ENCODE measurements around the gene PTGDR.
A peak's percentile ranks its signal among the peaks of the same experiment; 100 is the strongest.

The PTGDR gene

DNA sequence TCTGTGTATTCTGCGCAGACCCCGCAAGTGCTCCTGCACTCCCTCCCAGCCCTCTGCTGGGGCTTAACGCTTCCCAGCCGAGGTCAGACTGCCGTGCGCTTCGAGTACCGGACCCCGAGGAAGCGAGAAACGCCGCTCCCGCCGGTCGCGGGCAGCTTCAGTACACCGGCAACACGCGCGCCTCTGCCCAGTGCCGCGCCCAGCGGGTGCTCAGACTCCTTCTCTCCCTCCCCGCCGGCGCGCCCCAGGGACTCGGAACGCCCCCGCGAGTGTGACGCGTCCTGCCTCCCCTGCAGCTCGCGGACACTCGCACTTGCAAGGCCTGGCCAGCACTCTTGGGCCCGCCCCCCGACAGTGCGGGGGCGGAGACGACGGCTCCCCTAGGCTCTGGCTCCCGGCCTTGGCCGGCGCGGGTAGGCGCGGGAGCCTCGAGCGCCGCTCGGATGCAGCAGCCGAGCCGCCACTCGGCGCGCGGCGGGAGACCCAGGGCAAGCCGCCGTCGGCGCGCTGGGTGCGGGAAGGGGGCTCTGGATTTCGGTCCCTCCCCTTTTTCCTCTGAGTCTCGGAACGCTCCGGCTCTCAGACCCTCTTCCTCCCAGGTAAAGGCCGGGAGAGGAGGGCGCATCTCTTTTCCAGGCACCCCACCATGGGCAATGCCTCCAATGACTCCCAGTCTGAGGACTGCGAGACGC is 46.6 kb downstream of the PTGDR start, which contains the start of gene PTGER2:
PTGER2 (plus strand) TSS at position 410 of the 692 bp plus-strand sequence; CDS start at position 647, 237 bp downstream.
- peak; percentile 86 for DNase-seq

DNA sequence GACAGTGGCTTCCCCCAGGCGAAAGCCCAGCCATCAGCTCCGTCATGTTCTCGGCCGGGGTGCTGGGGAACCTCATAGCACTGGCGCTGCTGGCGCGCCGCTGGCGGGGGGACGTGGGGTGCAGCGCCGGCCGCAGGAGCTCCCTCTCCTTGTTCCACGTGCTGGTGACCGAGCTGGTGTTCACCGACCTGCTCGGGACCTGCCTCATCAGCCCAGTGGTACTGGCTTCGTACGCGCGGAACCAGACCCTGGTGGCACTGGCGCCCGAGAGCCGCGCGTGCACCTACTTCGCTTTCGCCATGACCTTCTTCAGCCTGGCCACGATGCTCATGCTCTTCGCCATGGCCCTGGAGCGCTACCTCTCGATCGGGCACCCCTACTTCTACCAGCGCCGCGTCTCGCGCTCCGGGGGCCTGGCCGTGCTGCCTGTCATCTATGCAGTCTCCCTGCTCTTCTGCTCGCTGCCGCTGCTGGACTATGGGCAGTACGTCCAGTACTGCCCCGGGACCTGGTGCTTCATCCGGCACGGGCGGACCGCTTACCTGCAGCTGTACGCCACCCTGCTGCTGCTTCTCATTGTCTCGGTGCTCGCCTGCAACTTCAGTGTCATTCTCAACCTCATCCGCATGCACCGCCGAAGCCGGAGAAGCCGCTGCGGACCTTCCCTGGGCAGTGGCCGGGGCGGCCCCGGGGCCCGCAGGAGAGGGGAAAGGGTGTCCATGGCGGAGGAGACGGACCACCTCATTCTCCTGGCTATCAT is 47.3 kb downstream of the PTGDR start:
- peak; percentile 50 for DNase-seq

DNA sequence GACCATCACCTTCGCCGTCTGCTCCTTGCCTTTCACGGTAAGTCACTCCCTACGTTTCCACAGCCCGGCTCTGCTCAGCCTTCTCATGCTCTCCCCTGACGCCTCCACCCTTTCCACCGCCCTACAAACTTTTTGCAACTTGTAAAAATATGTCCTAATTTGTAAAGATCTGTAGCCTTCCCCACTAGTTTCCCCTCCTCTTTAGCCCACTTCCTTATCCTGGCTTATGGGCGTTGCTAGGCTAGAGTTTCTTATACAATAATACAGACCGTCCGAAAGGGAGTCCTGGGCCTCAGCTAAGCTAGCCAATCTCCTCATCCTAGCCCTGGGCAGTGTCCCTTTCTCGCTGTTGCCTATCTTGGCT is 47.8 kb downstream of the PTGDR start:
- DNase-seq = peak; percentile 69

DNA sequence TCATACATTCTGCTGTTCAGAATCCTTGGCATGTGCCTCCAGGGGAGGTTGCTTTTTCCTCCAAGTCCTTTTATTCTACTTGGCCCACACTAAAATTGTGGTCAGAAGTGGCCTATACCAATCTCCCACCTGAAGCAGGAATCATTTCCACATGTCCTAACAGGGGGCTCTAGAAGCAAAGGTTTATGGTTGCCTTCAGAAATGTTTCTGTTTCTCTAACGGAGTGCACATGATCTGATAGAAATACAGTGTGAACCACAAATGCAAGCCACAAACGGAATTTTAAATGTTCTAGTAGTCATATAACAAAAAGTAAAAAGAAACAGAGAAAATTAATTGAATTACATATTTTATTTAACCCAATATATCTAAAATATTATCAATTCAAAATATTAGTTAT is 50.6 kb downstream of the PTGDR start:
- DNase-seq = peak; percentile 54

GRCh38 chr14:52318826-52319645 is 51.5 kb downstream of the PTGDR start:
- peak; percentile 61 for DNase-seq

GRCh38 chr14:52319919-52320318 is 52.4 kb downstream of the PTGDR start:
- DNase-seq = no peak

DNA sequence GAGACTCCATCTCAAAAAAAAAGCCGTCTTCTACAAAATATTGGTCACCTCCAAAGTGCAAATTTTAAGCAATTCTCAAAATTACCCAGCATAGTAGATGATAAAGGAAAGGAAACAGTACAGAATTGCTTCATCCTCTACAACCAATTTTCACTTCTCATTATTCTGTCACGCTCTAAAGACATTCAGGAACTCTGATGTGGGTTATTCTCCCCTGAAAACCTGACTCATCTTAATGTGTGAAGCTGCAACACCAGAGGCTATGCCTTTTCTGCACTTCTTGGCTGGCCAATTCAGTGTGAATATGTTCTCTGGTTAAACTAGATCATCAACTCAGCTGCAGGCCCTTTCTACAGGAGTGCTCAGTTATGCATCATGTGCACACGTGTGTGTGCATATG is 57.6 kb downstream of the PTGDR start:
- peak; percentile 36 for DNase-seq

- DNase-seq = no peak
Measured at GRCh38 chr14:52325630-52326029, 58.1 kb downstream of the PTGDR start.
